8988T (cell line): ENCODE data around the gene SMO.
"Not testable (repeated sequence)": the region's sequence is repeated elsewhere in the genome, so short reads cannot be mapped to it uniquely, and the experiment has no call there.

Source experiments
- DNase-seq: peaks from one replicate; pipeline ENCODE4 v3.0.0; 2011

The SMO gene

DNA sequence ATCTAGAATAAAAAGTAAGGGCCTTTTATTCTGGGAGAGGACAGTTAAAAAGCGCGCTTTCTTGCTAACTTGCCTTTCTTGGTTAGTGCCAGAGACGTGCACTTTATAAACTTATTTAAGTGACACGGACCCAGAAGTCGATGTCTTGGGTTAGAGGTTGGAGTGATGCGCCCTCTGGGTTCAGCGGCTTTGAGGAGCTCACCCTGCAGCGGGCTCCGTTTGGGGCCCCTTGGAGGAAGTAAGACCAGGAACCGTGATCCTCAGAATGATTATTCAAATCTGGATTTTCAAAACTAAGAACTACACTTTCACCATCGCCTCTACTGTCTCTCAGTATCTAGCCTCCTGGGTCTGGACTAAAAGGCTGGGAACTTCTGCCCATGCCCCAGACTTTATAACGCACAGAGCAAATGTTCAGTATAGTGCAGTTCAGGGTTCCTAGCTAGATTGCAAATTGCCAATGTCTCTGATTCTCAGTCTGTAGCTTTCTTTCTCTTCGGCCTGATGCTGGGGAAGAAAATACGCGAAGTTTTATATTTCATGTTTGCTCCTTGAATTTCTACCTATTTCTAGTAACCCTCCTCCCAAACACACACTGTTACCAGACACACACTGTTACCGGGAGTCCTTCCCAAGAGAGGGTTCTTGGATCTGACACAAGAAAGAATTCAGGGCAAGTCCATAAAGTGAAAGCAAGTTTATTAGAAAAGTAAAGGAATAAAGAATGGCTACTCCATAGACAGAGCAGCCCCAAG is 18.6 kb upstream of the SMO start:
- DNase-seq = no peak

DNA sequence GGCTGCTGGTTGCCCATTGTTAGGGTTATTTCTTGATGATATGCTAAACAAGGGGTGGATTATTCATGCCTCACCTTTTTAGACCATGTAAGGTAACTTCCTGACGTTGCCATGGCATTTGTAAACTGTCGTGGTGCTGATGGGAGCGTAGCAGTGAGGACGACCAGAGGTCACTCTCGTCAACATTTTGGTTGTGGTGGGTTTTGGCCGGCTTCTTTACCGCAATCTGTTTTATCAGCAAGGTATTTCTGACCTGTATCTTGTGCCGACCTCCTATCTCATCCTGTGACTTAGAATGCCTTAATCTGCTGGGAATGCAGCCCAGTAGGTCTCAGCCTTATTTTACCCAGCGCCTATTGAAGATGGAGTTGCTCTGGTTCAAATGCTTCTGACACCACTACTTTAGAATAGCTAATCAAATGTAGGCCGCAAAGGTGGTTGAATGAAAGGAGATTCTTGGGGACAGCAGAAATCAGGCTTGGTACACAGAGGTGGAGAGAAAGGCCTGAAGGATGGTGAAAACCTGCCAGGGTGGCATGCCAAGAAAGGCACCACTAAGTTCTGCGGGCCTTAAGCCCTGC is 17.9 kb upstream of the SMO start:
- no peak for DNase-seq

DNA sequence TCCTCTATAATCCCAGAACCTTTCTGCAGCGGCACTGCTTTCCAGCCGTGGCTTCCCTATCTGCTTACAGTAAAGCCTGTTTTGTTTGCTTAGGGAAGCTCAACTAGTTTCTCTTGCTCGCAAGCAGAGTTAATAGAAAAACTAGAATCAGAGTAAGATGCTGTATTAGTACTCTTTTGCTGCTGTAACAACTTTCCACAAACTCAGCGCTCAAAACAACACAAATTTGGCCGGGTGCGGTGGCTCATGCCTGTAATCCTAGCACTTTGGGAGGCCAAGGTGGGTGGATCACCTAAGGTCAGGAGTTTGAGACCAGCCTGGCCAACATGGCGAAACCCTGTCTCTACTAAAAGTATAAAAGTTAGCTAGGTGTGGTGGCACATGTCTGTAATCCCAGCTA is 14.6 kb upstream of the SMO start:
- DNase-seq = not testable (repeated sequence)

DNA sequence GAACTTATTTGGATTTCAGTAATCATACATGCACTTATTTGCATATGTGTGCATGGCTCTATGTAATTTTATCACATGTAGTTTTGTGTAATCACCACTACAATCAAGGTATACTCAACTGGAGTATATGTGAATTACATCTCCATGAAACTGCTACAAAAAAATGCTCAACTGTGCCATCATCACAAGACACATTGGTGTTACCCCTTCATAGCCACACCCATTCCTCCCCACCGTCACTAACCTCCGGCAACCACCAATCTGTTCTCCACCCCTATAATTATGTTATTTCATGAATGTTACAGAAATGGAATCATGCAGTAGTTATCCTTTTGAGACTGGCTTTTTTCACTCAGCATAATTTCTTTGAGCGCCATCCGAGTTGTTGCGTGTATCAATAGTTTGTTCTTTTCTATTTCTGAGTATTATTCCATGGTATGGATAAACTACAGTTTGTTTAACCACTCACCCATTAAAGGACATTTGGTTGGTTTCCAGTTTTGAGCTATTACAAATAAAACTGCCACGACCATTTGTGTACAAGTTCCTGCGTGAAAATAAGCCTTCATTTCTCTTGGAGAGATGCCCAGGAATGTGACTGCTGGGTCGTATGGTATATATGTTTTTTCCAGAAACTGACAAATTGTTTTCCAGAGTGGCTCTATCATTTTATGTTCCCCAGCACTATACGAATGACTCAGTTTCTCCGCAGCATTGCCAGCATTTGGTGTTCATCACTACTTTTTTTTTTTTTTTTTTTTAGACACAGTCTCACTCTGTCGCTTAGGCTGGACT is 11.3 kb upstream of the SMO start:
- no peak for DNase-seq

- no peak for DNase-seq
These were observed 3.3 kb upstream of the SMO start for GRCh38 chr7:129184981-129185670.

DNA sequence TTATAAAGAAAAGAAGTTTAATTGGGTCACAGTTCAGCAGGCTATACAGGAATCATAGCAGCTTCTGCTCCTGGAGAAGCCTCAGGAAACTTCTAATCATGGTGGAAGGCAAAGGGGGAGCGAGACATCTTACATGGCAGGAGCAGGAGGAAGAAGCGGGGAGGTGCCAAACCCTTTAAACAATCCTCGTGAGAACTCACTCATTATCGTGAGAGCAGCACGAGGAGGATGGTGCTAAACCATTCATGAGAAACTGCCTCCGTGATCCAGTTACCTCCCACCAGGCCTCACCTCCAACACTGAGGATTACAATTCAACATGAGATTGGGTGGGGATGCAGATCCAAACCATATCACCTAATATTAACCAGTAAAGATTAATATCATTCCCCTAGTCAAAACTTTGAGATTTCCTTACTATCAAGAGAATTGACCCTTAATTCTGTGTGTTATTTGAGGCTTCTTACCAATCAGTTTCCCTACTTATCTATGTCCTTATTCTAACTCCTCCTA is 1.6 kb upstream of the SMO start:
- DNase-seq = no peak

- no peak for DNase-seq
These were observed 607 bp upstream of the SMO start for GRCh38 chr7:129187681-129188371.

- no peak for DNase-seq
These were observed 643 bp downstream of the SMO start for GRCh38 chr7:129188892-129189660.

DNA sequence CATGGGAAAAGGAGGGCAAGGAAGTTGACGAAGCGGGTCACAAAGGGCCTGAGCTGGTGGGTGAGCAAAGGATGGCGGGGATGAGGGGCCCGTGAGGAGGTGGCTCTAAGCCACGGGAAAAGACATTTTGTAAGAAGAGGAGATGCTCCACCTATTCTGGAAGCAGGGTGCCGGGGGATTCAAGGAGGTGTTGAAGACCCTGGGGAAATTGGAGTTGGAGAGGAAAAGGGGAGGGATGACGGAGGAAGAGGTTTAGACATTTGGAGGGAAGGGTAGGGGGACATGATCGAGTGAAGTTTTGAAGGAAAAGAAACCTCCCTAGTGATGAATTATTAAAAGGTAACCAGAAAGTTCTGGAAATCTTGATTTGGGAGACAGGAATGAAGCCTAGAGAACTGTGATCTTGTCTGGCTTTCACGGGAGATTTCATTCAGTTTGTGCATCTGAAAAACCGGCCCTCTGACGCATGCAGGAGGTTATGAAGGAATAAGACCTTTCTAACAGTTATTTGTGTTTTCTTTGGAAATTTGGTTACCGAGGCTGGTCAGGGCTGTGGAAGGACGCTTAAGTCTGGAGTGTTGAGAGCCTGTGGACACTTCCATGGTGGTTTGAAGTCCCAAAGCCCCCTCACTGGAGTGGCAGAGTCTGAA is 1.4 kb downstream of the SMO start:
- no peak for DNase-seq

- no peak for DNase-seq
These were observed 2.8 kb downstream of the SMO start for GRCh38 chr7:129191272-129191671.

GRCh38 chr7:129193892-129194291 is 5.5 kb downstream of the SMO start:
- no peak for DNase-seq

GRCh38 chr7:129197771-129198170 is 9.3 kb downstream of the SMO start:
- DNase-seq = no peak

DNA sequence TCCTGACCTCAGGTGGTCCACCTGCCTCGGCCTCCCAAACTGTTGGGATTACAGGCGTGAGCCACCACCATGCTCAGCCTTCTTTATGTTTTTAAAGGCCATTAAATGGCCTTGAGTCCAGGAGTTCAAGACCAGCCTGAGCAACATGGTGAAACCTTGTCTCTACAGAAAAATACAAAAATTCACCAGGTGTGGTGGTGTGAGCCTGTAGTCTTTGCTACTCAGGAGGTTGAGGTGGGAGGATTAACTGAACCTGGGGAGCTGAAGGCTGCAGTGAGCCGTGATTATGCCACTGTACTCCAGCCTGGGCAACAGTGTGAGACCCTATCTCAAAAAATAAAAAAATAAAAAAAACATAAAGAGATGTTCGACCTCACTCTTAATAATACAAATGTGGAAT is 11.0 kb downstream of the SMO start:
- no peak for DNase-seq

DNA sequence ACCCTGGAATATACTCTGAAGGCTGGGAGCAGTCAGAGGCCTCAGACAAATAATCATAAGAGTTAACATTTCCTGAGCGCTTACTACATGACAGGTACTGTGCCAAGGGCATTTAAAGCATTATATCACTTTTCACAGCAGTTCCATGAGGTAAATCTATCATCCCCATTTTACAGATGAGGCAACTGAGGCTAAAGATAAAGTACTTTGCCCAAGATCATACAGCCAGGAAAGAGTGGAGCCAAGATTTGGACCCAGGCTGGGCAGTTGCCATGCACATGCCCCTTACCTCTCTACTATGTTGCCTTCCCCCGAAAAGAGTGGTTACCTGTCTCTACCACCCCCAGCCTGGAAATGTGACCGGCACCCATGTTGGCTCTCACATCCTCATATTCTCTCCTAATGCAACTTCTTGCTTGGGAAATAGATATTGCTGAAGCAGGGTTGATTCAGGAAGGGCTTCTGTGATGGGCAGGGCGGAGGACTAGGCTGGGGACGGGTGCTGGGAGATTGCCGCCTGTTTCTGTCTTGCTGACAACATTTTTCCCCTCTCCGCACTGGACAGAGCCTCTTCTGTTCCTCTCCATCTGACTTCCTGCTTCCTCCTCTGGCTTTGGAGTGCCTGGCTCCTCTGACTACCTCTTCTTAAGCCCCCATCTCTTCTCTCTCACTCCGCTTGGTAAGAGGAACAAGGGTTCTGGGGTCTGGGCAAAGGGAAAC is 13.8 kb downstream of the SMO start:
- DNase-seq = no peak

DNA sequence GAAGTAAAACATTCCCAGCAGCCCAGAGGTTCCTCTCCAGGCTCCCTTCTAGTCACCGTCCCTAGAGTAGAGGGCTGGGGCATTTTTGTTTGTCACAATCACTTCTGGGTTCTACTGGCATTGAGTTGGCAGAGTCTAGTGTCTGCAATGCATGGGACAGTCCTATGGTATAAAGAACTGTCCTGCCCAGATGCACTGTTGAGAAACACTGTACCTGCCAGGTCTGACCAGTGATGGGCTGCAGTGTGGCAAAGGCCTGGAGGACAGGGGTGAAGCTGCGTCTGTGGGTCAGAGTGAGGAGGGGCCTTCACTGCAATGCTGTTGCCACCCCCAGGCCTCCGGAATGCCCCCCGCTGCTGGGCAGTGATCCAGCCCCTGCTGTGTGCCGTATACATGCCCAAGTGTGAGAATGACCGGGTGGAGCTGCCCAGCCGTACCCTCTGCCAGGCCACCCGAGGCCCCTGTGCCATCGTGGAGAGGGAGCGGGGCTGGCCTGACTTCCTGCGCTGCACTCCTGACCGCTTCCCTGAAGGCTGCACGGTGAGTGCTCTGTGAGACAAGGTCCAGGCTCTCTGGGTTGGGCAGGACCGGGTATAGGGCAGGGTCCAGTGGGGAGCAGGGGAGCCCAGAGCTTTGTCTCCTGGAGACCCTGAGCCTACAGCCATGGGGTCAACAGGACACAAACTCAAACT is 14.8 kb downstream of the SMO start:
- no peak for DNase-seq

- DNase-seq = no peak
These were observed 16.8 kb downstream of the SMO start for GRCh38 chr7:129205126-129205818.

- no peak for DNase-seq
These were observed 17.8 kb downstream of the SMO start for GRCh38 chr7:129205987-129206785.

DNA sequence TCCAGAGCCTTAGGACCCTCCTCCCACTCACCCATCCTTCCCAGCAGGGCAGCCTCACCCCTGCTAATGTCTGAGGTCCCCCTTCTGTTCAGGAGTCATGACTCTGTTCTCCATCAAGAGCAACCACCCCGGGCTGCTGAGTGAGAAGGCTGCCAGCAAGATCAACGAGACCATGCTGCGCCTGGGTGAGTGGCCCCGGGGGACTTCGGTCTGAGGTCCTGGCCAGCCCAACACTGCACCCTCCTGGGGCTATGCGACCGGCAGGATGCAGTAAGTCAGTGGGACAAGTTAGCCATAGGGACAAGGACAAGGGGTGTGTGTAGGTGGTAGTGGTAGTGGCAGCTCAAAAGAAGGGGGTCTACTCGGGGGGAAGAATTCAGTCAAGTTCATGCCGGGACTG is 20.2 kb downstream of the SMO start:
- no peak for DNase-seq
